ENCODE measurements around the gene TMEM138. TPM values are rescaled to one million over a fixed set of nuclear protein-coding genes. Genes with fewer than 3 reads are reported as not detected.

Gene TMEM138
- total RNA-seq, 4 donors from 2014 or later = 12.0 to 81.5 (median 20.9) TPM

DNA sequence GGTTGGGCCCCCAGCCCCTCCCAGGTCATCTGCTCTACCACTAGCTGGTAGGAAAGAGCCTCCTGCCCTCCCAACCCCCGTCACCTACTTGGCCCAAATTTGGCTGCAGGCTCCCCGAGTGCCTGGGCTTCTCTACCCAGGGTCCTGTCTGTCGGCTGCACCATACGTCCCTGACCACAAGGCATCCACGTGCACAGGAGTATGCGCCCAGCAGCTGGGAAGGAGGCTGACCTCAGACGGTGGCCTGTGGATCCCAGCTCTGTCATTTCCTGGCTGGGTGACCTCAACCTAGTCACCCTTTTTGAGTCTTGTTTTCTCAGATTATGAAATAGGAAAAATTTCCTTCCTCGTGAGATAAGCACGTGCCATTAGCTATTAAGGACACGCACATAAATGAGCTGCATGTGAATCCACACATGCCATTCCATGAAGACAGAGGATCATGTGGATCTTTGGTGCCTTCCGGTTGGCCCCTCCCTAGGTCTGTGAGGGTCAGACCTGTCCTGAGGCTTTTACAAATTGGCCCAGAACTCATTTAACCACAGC is 14.2 kb upstream of the TMEM138 start:
- TF ChIP-seq CTCF (IDR thresholded peaks at IDR 0.05) = no peak
- TF ChIP-seq POLR2A (IDR thresholded peaks at IDR 0.05) = no peak
- peak in 1 of 2 donors; percentile 57 for DNase-seq

GRCh38 chr11:61349189-61349751 is 12.9 kb upstream of the TMEM138 start:
- TF ChIP-seq POLR2A (IDR thresholded peaks at IDR 0.05) (no peak), CTCF (IDR thresholded peaks at IDR 0.05) (no peak)
- H3K36me3 ChIP-seq = no peaks in the 10 kb centered on the region
- H3K4me1 ChIP-seq = no peaks in the 10 kb centered on the region
- no peak overlapping the region for H3K27ac ChIP-seq
- no peaks in the 10 kb centered on the region for H3K27me3 ChIP-seq
- no peak for DNase-seq
- H3K4me3 ChIP-seq = no peak overlapping the region
- H3K9me3 ChIP-seq = no peaks in the 10 kb centered on the region
- intact Hi-C loops (cut with DNase I; ENCODE audit: low total_unique reads) = no loop called here

More for the DNA sequence above, 14.2 kb upstream of the TMEM138 start:
- no peaks in the 10 kb centered on the region for H3K27me3 ChIP-seq
- no peaks in the 10 kb centered on the region for H3K9me3 ChIP-seq
- intact Hi-C loops (cut with DNase I; ENCODE audit: low total_unique reads) = no loop called here
- no peaks in the 10 kb centered on the region for H3K4me1 ChIP-seq
- no peaks in the 10 kb centered on the region for H3K36me3 ChIP-seq
- peak overlapping the region in 1 of 2 donors; percentile 49 for H3K27ac ChIP-seq
- no peak overlapping the region for H3K4me3 ChIP-seq

DNA sequence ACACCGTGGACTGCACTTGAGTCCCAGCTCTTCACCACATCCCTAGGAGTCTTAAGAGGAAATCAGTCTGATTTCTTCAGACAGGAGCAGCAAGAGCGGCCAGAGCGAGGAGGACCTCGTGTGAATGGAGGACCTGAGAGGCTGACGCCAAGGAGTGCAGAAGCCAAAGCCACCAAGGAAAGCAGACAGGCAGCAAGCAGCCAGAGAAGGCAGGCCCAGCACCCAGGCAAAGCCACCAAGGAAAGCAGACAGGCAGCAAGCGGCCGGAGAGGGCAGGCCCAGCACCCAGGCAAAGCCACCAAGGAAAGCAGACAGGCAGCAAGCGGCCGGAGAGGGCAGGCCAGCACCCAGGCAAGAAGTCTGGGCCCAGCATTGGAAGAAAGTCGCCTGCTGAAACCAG is 12.3 kb upstream of the TMEM138 start:
- H3K27ac ChIP-seq = no peak overlapping the region
- no peak overlapping the region for H3K4me3 ChIP-seq
- no peaks in the 10 kb centered on the region for H3K9me3 ChIP-seq
- TF ChIP-seq POLR2A (IDR thresholded peaks at IDR 0.05) (no peak), CTCF (IDR thresholded peaks at IDR 0.05) (no peak)
- intact Hi-C loops (cut with DNase I; ENCODE audit: low total_unique reads) = no loop called here
- no peaks in the 10 kb centered on the region for H3K36me3 ChIP-seq
- H3K27me3 ChIP-seq = no peaks in the 10 kb centered on the region
- DNase-seq = no peak
- H3K4me1 ChIP-seq = no peaks in the 10 kb centered on the region

DNA sequence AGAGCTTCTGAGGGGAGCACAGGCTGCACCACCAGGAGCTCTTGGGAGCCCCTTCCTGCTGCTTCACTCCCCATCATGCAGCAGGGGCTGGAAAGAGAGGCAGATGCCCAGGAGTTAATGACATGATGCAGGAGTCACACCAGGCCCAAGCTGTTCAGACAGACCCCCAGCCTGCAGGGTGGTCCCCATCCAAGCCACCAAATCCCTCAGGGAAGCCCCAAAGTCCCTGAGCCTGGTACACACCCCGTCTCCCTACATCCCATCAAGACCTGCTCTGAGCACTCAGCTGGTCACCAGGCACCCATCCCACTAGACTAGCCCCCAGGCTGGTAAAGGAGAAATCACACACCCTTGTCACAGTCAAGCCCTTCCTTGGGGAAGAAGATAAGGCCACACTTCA is 11.8 kb upstream of the TMEM138 start:
- Histone ChIP-seq H3K4me3 (no peak overlapping the region), H3K4me1 (no peaks in the 10 kb centered on the region), H3K36me3 (no peaks in the 10 kb centered on the region), H3K27me3 (no peaks in the 10 kb centered on the region), H3K27ac (no peak overlapping the region), H3K9me3 (no peaks in the 10 kb centered on the region)
- intact Hi-C loops (cut with DNase I; ENCODE audit: low total_unique reads) = no loop called here
- no peak for DNase-seq
- no peak for TF ChIP-seq CTCF (IDR thresholded peaks at IDR 0.05)
- no peak for TF ChIP-seq POLR2A (IDR thresholded peaks at IDR 0.05)

GRCh38 chr11:61350803-61351202 is 11.4 kb upstream of the TMEM138 start:
- intact Hi-C loops (cut with DNase I; ENCODE audit: low total_unique reads) = no loop called here
- Histone ChIP-seq H3K9me3 (no peaks in the 10 kb centered on the region), H3K36me3 (no peaks in the 10 kb centered on the region), H3K27ac (no peak overlapping the region), H3K4me1 (no peaks in the 10 kb centered on the region), H3K27me3 (no peaks in the 10 kb centered on the region), H3K4me3 (no peak overlapping the region)
- no peak for DNase-seq
- no peak for TF ChIP-seq CTCF (IDR thresholded peaks at IDR 0.05)
- no peak for TF ChIP-seq POLR2A (IDR thresholded peaks at IDR 0.05)

All from uterus (tissue), 4 donors.